Amniotic epithelial cell (primary cell): ENCODE data around the gene CYP2A6.
"Not testable (repeated sequence)": the region's sequence is repeated elsewhere in the genome, so short reads cannot be mapped to it uniquely, and the experiment has no call there.

Source experiments
- DNase-seq: peaks from one replicate; pipeline ENCODE4 v3.0.0-alpha.2; 2010; ENCODE audit warnings: low read depth

CYP2A6 gene

DNA sequence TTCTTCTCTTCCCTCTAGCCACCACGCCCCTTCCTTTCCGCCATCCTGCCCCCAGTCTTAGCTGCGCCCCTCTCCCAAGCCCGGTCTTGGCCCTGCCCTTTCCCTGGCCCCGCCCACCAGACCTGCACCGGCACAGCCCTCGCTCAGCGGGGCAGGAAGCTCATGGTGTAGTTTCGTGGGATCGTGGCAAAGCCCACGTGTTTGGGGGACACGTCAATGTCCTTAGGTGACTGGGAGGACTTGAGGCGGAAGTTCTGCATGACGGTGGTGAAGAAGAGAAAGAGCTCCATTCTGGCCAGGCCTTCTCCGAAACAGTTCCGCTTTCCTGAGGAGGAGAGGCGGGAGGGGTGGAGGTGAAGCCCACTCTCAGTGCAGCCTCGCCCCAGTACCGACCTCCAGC lies 6.6 kb downstream of the CYP2A6 start:
- DNase-seq: not testable (repeated sequence)

DNA sequence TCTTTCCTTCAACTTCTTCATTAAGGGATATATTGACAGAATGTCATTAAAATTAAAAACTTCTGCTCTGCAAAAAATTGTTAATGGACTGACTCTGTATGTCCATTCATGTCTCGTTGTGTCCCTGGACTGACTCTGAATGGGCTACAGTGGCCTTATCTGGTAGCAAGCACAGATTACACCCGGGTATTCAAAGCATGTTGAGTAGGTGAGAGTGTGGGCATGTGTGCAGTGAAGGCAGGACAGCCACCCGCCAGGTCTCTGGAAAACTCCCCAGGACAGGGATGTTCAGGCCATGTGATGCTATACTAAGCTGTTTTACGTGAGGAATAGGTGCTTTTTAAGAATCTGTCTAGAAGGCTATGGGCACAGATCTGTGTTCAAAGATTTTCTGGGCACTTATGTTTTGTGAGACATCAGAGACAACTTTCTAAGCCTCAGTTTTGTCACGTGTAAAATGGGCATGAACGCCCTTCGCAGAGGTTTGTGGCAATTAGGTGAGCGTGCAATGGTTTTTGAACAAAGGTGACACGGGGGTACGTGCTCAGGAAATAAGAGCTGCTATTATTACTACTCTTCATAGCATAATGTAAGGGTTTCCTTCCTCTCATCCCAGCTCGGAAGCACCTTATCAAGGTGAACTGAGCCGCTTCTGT lies 7.1 kb downstream of the CYP2A6 start:
- DNase-seq: not testable (repeated sequence)

DNA sequence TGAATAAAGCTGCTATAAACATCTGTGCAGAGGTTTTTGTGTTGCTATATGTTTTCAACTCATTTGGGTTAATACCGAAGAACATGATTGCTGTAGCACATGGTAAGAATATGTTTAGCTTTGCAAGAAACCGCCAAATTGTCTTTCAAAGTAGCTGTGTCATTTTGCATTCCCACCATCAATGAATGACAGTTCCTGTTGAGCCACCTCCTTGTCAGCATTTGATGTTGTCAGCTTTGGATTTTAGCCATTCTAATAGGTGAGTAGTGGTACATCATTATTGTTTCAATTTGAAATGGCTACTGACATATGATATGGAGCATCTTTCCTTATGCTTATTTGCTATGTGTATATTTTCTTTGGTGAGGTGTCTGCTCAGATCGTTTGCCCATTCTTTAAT lies 8.2 kb downstream of the CYP2A6 start:
- DNase-seq: not testable (repeated sequence)

DNA sequence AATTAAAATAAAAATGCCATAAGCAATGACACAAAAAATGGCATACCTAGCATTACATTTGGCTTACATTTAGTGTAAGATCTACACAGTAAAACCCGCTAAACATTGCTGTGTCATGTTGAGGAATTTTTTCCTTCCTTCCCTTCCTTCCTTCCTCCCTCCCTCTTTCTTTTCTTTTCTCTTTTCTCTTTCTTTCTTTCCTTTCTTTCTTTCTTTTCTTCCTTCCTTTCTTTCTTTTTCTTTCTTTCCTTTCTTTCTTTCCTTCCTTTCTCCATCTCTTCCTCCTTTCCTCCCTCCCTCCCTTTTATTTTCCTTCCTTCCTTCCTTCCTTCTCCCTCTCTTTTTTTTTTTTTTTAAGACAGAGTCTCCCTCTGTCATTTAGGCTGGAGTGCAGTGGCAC lies 11.8 kb downstream of the CYP2A6 start:
- not testable (repeated sequence) for DNase-seq

DNA sequence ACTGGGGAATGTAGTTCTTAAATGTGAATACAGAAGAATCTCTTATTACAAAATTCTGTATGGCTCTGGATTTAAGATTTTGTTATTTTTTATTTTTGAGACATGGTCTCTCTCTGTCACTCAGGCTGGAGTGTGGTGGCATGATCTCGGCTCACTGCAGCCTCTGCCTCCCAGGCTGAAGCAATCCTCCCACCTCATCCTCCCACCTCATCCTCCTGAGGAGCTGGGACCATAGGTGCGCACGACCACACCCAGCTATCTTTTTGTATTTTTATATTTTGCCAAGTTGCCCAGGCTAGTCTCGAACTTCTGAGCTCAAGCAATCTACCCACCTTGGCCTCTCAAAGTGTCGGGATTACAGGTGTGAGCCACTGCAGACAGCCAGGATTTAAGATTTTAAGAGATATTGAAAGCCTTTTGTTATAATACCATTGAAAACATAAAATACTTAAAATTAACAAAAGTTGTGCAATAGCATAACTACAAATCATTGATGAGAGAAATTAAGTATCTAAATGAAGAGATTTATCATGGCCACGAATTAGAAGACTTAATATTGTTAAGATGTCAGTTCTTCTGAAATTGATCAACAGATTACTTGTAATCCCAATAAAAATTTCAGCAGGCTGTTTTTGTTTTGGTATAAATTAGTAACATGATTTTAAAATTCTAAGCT lies 13.4 kb downstream of the CYP2A6 start:
- no peak for DNase-seq

DNA sequence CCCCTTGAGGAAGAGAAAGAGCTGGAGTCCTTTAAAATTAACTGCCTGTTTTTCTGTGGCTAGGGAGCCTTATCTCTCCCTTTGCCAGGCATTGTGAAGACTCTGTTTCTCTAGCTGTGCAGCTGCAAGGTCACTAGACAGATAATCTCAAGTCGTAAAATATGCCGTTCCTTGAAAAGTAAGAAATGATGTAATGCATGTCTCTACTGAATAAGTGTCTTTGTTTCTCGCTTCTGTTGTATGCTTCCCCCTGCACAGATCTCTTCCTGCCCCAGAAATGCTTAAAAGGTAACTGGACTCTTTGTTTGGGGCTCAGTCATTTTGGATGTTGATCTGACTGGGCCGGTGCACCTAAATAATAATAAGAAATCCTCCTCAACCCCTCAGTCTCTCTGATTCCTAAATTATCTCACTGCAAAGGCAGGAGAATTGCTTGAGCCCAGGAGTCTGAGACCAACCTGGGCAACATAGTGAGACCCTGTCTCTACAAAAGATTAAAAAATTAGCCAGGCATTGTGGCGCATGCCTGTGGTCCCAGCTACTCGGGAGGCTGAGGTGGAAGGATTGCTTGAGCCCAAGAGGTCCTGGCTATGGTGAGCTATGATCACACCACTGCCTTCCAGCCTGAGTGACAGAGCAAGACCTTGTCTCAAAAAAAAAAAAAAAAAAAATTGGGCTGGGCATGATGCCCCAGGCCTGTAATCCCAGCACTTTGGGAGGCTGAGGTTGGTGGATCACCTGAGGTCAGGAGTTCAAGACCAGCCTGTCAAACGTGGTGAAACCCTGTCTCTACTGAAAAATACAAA lies 16.3 kb downstream of the CYP2A6 start:
- peak; percentile 47 for DNase-seq

DNA sequence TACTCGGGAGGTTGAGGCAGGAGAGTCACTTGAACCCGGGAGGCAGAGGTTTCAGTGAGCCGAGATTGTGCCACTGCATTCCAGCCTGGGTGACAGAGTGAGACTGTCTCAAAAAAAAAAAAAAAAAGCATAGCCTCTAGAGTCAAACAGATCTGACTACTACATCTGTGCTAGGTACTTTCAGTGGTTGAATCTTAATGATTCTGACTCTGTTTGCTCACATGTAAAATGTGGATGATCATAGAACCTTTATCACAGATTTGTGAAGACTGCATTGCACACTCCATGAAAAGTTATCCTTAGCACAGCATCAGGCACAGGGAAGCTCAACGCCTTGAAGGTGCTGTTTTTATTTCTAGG lies 17.8 kb downstream of the CYP2A6 start:
- DNase-seq: not testable (repeated sequence)

DNA sequence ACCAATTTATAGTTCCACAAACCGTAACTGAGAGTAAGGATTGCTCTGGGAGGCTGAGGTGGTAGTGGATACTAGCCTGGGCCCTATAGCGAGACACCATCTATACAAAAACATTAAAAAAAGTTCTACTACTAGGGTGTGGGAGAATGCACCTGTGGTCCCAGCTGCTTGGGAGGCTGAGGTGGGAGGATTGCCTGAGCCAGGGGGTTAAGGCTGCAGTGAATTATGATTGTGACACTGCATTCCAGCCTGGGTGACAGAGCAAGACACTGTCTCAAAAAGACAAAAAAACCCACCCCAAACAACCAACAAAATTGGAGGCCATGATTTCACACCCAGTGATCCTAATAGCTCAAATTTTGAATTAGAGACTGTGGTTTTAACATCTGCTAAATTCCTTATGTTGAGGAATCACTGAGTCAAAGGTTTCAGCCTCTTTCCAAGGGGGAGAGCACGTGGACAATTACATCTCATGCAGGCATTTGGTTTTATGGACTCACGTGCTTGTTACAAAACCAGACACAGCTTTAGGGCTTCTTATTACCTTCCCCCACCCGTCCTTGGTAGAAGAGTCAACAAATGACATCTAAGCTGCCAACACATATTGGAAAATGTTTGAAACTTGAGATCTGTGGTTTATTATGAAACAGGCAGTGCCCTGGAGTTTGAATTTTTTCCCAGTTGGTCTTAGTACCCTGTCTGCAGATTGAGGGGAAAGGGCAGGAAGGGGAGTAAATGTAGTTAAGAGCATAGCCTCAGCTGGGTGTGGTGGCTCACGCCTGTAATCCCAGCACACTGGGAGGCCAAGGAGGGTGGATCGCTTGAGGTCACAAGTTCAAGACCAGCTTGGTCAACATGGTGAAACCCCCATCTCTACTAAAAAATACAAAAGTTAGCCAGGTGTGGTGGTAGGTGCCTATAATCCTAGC lies 18.5 kb downstream of the CYP2A6 start:
- DNase-seq: peak; percentile 99

DNA sequence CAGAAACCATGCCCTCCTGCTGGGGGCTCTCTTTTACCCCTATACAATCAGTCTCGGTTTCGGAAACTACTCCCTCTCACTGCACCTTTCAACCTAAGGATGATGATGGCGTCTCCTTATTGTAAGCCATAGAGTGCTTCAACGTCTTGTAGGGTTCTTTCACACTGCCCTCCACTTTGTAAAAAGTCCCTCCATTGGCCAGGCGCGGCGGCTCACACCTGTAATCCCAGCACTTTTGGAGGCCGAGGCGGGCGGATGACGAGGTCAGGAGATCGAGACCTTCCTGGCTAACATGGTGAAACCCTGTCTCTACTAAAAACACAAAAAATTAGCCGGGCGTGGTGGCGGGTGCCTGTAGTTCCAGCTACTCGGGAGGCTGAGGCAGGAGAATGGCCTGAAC lies 19.5 kb downstream of the CYP2A6 start:
- not testable (repeated sequence) for DNase-seq

DNA sequence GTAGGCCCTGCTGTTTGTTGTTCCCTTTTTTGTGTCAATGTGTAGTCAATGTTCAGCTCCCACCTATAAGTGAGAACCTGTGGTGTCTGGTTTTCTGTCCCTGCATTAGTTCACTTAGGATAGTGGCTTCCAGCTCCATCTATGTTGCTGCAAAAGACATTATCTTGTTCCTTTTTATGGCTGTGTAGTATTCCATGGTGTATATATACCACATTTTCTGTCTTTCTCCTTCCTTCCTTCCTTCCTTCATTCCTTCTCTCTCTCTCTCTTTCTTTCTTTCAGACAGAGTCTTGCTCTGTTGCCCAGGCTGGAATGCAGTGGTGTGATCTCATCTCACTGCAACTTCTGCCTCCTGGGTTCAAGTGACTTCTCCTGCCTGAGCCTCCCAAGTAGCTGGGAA lies 21.0 kb downstream of the CYP2A6 start:
- no peak for DNase-seq

DNA sequence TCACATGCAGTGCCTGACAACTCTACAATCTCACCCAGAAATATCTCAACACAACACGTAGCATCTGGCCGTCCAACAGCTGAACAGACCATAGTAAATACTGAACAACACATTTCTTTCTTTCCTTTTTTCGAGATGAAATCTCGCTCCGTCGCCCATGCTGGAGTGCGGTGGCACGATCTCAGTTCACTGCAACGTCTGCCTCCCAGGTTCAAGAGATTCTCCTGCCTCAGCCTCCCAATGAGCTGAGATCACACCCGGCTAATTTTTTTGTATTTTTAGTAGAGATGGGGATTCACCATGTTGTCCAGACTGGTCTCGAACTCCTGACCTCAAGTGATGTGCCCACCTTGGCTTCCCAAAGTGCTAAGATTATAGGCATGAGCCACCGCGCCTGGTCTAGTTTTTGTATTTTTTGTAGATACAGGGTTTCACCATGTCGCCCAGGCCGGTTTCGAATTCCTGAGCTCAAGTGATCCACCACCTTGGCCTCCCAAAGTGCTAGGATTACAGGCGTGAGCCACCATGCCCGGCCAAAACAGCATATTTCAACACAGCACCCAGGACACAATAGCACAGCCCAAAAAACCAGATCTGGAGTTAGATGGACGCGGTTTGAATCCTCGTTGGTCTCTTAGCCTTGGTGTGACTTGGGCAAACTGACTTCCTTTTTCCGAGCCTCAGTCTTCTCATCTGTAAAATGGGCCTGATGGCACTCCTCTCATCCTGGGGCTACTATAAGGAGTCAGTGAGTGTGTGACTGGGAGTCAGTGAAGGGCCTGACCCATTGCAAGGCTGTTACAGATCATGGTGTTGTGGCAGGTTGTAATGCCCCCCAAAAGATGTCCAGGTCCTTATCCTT lies 22.6 kb downstream of the CYP2A6 start:
- no peak for DNase-seq

DNA sequence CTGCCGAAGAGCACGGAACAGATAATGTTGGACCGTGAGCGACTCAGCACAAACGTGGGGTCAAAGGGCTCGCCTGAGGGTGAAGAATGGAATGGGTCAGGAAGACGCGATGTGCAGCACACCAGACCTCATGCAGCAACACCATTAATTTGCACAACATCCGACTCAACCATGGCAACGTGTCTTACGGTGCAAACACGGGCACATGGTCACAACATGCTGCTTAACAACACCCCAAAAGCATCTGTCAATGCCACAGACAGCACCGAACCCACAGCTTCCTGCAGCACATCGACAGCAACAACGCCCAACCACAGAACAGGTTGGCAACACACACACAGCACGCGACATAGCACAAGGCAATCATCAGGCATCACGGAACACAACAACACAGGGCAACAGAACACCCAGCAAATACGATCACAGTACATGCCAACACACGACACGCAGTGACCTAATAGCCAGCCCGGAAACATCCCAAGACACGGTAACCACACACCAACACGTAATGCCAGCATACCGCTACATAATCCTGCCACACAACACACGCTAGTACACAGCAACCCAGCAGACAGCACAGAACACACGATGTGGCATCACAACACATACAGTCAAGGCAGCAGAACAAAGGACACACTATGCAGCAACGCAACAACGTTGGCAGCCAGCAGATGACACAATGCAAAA lies 23.4 kb downstream of the CYP2A6 start:
- DNase-seq: peak; percentile 35

DNA sequence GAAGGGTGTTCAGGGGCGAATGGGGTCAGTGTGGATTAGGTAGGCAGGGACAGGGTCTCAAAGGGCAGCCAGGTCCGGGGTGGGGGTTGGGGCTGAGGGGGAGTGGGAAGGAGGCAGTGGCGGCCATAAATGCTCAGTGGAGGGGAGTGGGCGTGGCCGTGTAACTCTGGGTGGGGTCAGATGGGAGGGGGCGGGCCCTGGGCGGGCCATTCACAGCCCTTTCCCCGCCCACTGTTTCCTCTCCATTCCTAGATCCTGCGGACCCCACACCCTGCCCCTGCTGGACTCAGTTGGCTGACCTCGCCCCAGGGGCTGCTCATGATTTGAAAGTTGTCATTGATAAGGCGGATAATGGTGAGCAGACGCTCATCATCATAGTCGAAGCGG lies 23.9 kb downstream of the CYP2A6 start:
- not testable (repeated sequence) for DNase-seq

DNA sequence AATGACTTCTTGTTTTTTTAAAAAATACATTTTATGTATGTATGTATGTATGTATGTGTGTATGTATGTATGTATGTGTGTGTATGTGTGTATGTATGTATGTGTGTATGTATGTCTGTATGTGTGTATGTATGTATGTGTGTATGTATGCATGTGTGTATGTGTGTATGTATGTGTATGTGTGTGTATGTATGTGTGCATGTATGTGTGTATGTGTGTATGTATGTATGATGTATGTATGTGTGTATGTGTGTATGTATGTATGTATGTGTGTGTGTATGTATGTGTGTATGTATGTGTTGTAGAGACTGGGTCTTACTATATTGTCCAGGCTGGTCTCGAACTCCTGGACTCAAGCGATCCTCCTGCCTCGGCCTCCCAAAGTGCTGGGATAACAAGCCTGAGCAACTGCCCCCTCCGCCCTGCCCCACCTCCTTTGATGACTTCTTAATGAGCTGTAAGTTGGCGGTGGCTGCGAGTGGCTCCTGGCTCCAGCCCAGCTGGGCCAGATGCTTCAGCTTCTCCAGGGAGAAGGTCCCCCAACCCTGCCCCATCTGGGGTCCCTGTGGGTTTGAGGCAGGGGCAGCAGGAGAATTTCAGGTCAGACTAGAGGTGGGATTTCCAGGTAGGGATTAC lies 24.7 kb downstream of the CYP2A6 start:
- not testable (repeated sequence) for DNase-seq

DNA sequence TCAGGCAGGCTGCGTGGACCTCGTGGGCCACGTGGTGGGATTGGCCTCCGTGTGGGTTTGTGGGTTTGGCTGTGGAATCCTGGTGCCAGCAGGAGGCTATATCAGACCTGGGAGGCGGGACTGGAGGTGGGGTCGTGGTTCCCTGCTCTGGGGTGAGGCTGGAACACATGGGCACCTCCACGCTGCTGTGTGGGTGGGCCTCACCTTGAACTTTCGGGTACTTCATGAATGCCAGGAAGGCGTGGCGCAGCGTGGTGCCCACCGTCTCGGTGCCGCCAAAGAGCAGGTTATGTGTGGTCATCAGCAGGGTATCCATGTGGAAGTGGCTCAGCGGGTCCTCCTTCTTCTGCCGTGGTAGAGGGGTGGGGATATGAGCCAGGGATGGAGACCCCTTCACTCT lies 25.3 kb downstream of the CYP2A6 start:
- DNase-seq: not testable (repeated sequence)

DNA sequence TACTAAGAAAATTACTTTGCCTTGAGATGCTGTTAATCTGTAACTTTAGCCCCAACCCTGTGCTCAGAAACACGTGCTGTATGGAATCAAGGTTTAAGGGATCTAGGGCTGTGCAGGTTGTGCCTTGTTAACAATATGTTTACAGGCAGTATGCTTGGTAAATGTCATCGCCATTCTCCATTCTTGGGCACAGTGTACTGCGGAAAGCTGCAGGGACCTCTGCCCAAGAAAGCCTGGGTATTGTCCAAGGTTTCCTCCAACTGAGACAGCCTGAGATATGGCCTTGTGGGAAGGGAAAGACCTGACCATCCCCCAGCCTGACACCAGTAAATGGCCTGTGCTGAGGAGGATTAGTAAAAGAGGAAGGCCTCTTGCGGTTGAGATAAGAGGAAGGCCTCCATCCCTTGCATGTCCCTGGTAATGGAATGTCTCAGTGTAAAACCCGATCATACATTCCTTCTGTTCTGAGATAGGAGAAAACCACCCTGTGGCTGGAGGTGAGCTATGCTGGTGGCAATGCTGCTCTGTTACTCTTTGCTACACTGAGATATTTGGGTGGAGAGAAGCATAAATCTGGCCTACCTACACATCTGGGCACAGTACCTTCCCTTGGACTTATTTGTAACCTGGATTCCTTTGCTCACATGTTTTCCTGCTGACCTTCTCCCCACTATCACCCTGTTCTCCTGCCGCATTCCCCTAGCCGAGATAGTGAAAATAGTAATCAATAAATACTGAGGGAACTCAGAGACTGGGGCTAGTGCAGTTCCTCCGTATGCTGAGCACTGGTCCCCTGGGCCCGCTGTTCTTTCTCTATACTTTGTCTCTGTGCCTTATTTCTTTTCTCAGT lies 27.3 kb downstream of the CYP2A6 start:
- peak; percentile 94 for DNase-seq

DNA sequence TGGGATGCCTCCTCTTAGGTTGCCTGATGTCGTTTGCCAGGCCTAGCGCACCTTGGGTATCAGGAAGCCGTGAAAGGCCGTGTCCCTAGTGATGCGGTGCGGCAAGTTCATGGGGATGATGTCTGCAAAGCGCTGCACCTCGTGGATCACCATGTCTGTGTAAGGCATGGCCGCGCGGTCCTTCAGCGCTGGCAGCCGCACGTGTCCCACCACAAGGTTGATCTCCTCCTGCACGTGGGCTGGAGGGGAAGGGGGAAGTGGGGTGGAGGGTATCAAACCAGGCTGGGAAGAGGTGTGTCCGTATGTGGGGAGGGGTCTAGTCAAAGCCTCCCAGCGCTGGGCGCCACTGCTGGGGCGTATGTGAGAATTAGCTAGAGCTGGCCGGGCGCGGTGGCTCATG lies 28.1 kb downstream of the CYP2A6 start:
- DNase-seq: no peak

DNA sequence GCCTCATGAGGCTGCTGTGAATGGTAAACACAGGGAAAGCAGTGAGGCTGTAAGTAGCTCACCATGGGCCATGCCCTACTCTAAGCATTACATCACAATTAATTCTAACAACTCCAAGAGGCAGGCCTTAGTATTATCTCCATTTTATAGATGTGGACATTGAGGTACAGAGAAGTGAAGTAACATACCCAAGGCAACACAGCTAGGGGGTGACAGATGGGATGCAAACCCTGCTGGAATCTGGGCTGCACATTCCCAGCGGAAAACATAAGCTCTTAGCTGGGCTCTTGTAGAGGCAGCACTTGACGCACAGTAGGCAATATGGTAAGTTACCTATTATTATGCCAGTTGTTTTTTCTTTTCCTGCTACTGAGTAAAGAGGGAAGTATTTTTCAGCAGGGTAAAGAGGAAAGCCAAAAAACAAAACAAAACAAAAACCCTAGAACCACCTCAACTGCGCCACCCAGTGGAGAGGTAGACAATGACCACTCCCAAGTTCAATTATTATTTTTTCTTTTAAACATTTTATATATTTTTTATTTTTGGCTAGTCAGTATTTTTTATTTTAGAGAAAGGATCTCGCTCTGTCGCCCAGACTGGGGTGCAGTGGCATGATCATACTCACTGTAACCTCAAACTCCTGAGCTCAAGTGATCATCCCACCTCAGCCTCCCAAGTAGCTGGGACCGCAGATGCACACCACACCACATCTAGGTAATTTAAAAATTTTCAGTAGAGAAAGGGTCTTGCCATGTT lies 30.6 kb downstream of the CYP2A6 start:
- DNase-seq: not testable (repeated sequence)
